H9 (cell line): ENCODE data around the gene PLCB1. TPM values are rescaled to one million over a fixed set of nuclear protein-coding genes. Genes with fewer than 3 reads are reported as not detected.

Experiments used
- DNase-seq: peaks from one replicate; pipeline ENCODE4 v3.0.0-alpha.2; 2017
- H2AFZ ChIP-seq: one replicate; pipeline ENCODE4 v1.6.1; 2013; ENCODE audit warnings: mild to moderate bottlenecking, low read length, control low read depth, moderate library complexity
- H2AK5ac ChIP-seq: 2 replicates; pipeline ENCODE4 v1.6.1; 2013; ENCODE audit warnings: low read length, control low read depth, mixed read lengths; ENCODE audit not compliant: insufficient read length
- H2BK120ac ChIP-seq: one replicate; pipeline ENCODE4 v1.6.1; 2013; ENCODE audit warnings: low read depth, mild to moderate bottlenecking, low read length, control low read depth, inconsistent platforms; ENCODE audit not compliant: poor library complexity, severe bottlenecking
- H2BK12ac ChIP-seq: 2 replicates; pipeline ENCODE4 v1.6.1; 2013; ENCODE audit warnings: low read length, control low read depth, mixed read lengths, low read depth; ENCODE audit not compliant: insufficient read length
- H2BK15ac ChIP-seq: 2 replicates; pipeline ENCODE4 v1.6.1; 2013; ENCODE audit warnings: low read depth, low read length, control low read depth
- H2BK20ac ChIP-seq: one replicate; pipeline ENCODE4 v1.6.1; 2013; ENCODE audit warnings: low read depth, mild to moderate bottlenecking, low read length, control low read depth, inconsistent platforms; ENCODE audit not compliant: poor library complexity, severe bottlenecking
- H2BK5ac ChIP-seq: 2 replicates; pipeline ENCODE4 v1.6.1; 2013; ENCODE audit warnings: low read length, control low read depth, mixed read lengths; ENCODE audit not compliant: insufficient read length
- H3K14ac ChIP-seq: 2 replicates; pipeline ENCODE4 v1.6.1; 2013; ENCODE audit warnings: low read length, control low read depth; ENCODE audit not compliant: insufficient read depth
- H3K18ac ChIP-seq: 2 replicates; pipeline ENCODE4 v1.6.1; 2013; ENCODE audit warnings: low read depth, mild to moderate bottlenecking, mixed read lengths, low read length, control low read depth; ENCODE audit not compliant: insufficient read length
- H3K23ac ChIP-seq: 2 replicates; pipeline ENCODE4 v1.6.1; 2013; ENCODE audit warnings: low read length, control low read depth, mixed read lengths, low read depth; ENCODE audit not compliant: insufficient read length
- H3K23me2 ChIP-seq: 2 replicates; pipeline ENCODE4 v1.6.1; 2013; ENCODE audit warnings: low read depth, mild to moderate bottlenecking, mixed read lengths, low read length, control low read depth; ENCODE audit not compliant: insufficient read length, poor library complexity, severe bottlenecking
- H3K27ac ChIP-seq: 2 replicates; pipeline ENCODE4 v1.5.1; 2013; ENCODE audit warnings: low read length, control low read depth, mixed read lengths, low read depth; ENCODE audit not compliant: insufficient read length
- H3K27me3 ChIP-seq: 2 replicates; pipeline ENCODE4 v1.6.1; 2013; ENCODE audit warnings: low read length, control low read depth, inconsistent platforms; ENCODE audit not compliant: insufficient read depth
- H3K4ac ChIP-seq: 2 replicates; pipeline ENCODE4 v1.6.1; 2013; ENCODE audit warnings: low read depth, mild to moderate bottlenecking, control low read depth, inconsistent platforms, low read length, moderate library complexity
- H3K4me1 ChIP-seq: 2 replicates; pipeline ENCODE4 v1.6.1; 2013; ENCODE audit warnings: low read length, control low read depth, inconsistent platforms; ENCODE audit not compliant: insufficient read depth
- H3K4me2 ChIP-seq: 2 replicates; pipeline ENCODE4 v1.6.1; 2013; ENCODE audit warnings: low read length, control low read depth, mixed read lengths; ENCODE audit not compliant: insufficient read length, insufficient read depth
- H3K56ac ChIP-seq: 2 replicates; pipeline ENCODE4 v1.6.1; 2013; ENCODE audit warnings: low read depth, mild to moderate bottlenecking, mixed read lengths, low read length, control low read depth; ENCODE audit not compliant: insufficient read length
- H3K79me1 ChIP-seq: 2 replicates; pipeline ENCODE4 v1.6.1; 2013; ENCODE audit warnings: low read depth, mild to moderate bottlenecking, moderate library complexity, low read length, control low read depth, inconsistent platforms; ENCODE audit not compliant: insufficient read depth, poor library complexity, severe bottlenecking
- H3K79me2 ChIP-seq: 2 replicates; pipeline ENCODE4 v1.6.1; 2013; ENCODE audit warnings: low read length, control low read depth, inconsistent platforms; ENCODE audit not compliant: insufficient read depth
- H3K9ac ChIP-seq: 2 replicates; pipeline ENCODE4 v1.6.1; 2013; ENCODE audit warnings: low read length, control low read depth, mixed read lengths; ENCODE audit not compliant: insufficient read length; ENCODE audit errors: extremely low read depth
- H3K9me3 ChIP-seq: one replicate; pipeline ENCODE4 v1.6.1; 2013; ENCODE audit warnings: low read depth, low read length, inconsistent platforms; ENCODE audit not compliant: control insufficient read depth
- H3T11ph ChIP-seq: one replicate; pipeline ENCODE4 v1.6.1; 2013; ENCODE audit warnings: mild to moderate bottlenecking, low read length, control low read depth, inconsistent platforms
- H4K20me1 ChIP-seq: one replicate; pipeline ENCODE4 v1.6.1; 2013; ENCODE audit not compliant: control insufficient read depth, insufficient read length, insufficient read depth
- H4K5ac ChIP-seq: 2 replicates; pipeline ENCODE4 v1.6.1; 2013; ENCODE audit warnings: low read depth, mild to moderate bottlenecking, mixed read lengths, low read length, control low read depth; ENCODE audit not compliant: insufficient read length
- H4K8ac ChIP-seq: replicated peaks from 2 replicates; pipeline ENCODE4 v1.6.1; 2013; ENCODE audit warnings: low read length, control low read depth, mixed read lengths, low read depth; ENCODE audit not compliant: insufficient read length
- H4K91ac ChIP-seq: 2 replicates; pipeline ENCODE4 v1.6.1; 2013; ENCODE audit warnings: low read depth, mild to moderate bottlenecking, moderate library complexity, mixed read lengths, low read length, control low read depth; ENCODE audit not compliant: insufficient read length
- H3K27ac Mint-ChIP-seq, 3 experiments: 2 replicates in 2 of 3; 3 replicates in 1 of 3; pipeline ENCODE4 v1.8.0; 2020 to 2021; ENCODE audit warnings: mixed read lengths in 3 of 3, mild to moderate bottlenecking in 1 of 3, moderate library complexity in 1 of 3
- H3K27me3 Mint-ChIP-seq: 2 replicates; pipeline ENCODE4 v1.8.0; 2021; ENCODE audit warnings: low read depth, mild to moderate bottlenecking, moderate library complexity, mixed read lengths
- H3K36me3 Mint-ChIP-seq, 3 experiments: 2 replicates in 2 of 3; 3 replicates in 1 of 3; pipeline ENCODE4 v1.8.0; 2020 to 2021; ENCODE audit warnings: low read depth in 3 of 3, mixed read lengths in 3 of 3; ENCODE audit not compliant: insufficient read depth in 1 of 3
- H3K4me1 Mint-ChIP-seq, 2 experiments: 2 replicates each; pipeline ENCODE4 v1.8.0; 2020; ENCODE audit warnings: mixed read lengths in 2 of 2
- H3K4me3 Mint-ChIP-seq, 2 experiments: 2 replicates in 1 of 2; 3 replicates in 1 of 2; pipeline ENCODE4 v1.8.0; 2020 to 2021; ENCODE audit warnings: mild to moderate bottlenecking in 2 of 2, mixed read lengths in 2 of 2, moderate library complexity in 1 of 2
- H3K9me3 Mint-ChIP-seq, 2 experiments: 2 replicates in 1 of 2; 3 replicates in 1 of 2; pipeline ENCODE4 v1.8.0; 2020; ENCODE audit warnings: mild to moderate bottlenecking in 2 of 2, mixed read lengths in 2 of 2, moderate library complexity in 1 of 2
- CTCF ChIP-seq: fragments of 200-600 bp; sonication (generic); conservative IDR thresholded peaks from 3 replicates; pipeline ENCODE4 v1.8.0; 2021; ENCODE audit warnings: antibody characterized with exemption, mild to moderate bottlenecking
- WGBS: extraction: QIAGEN DNeasy Blood & Tissue Kit; methylation state at CpG from one replicate; pipeline ENCODE4 v1.1.7; 2013; ENCODE audit warnings: missing lambda C conversion rate, low lambda C conversion rate, mixed read lengths; ENCODE audit not compliant: insufficient read length; ENCODE audit errors: extremely low coverage; 5-methylcytosine and 5-hydroxymethylcytosine counted together
- total RNA-seq: library from RNA; stranded (reverse); gene quantifications from 2 replicates; pipeline ENCODE4 v1.2.1, GENCODE V29; 2021

PLCB1 gene
- total RNA-seq, 1 experiment from 2014 or later, result 11.5 TPM

- no peak overlapping the region for H3K9ac ChIP-seq
- H3K4ac ChIP-seq, result no peak overlapping the region
- H3K36me3 Mint-ChIP-seq, result no peaks in the 10 kb centered on the region
- H3K27me3 ChIP-seq, result no peaks in the 10 kb centered on the region
- no peak overlapping the region for H2BK5ac ChIP-seq
- no peaks in the 10 kb centered on the region for H3K4me1 Mint-ChIP-seq
- no peaks in the 10 kb centered on the region for H4K20me1 ChIP-seq
- no peaks in the 10 kb centered on the region for H3K9me3 Mint-ChIP-seq
- H3K27me3 Mint-ChIP-seq, result no peaks in the 10 kb centered on the region
- no peak overlapping the region for H3K23ac ChIP-seq
- H3K14ac ChIP-seq, result no peak overlapping the region
- H2BK120ac ChIP-seq, result no peak overlapping the region
- no peaks in the 10 kb centered on the region for H3K79me2 ChIP-seq
- no peak for TF ChIP-seq CTCF
- no peak overlapping the region for H3K56ac ChIP-seq
- no peak overlapping the region for H2AFZ ChIP-seq
- H3K4me3 Mint-ChIP-seq, result no peak overlapping the region
- no peak overlapping the region for H3K27ac Mint-ChIP-seq
- H2AK5ac ChIP-seq, result no peak overlapping the region
- no peak overlapping the region for H2BK20ac ChIP-seq
- no peaks in the 10 kb centered on the region for H3K23me2 ChIP-seq
- no peak overlapping the region for H3T11ph ChIP-seq
- no peak overlapping the region for H3K27ac ChIP-seq
- H3K4me2 ChIP-seq, result no peak overlapping the region
- WGBS, result no CpG with 5 or more reads among the region's 2 CpGs
- H3K9me3 ChIP-seq, result no peaks in the 10 kb centered on the region
- no peak overlapping the region for H2BK15ac ChIP-seq
- H3K18ac ChIP-seq, result no peak overlapping the region
- no peak overlapping the region for H4K91ac ChIP-seq
- H3K79me1 ChIP-seq, result no peaks in the 10 kb centered on the region
- H4K5ac ChIP-seq, result no peak overlapping the region
- H4K8ac ChIP-seq, result no peak overlapping the region
- no peaks in the 10 kb centered on the region for H3K4me1 ChIP-seq
- DNase-seq, result no peak
- H2BK12ac ChIP-seq, result no peak overlapping the region
Measured at GRCh38 chr20:8394308-8394945, 262.4 kb downstream of the PLCB1 start.
